GM10248 (cell line): ENCODE measurements around the gene KSR1.
"Not testable (repeated sequence)": the region's sequence is repeated elsewhere in the genome, so short reads cannot be mapped to it uniquely, and the experiment has no call there.

ENCODE experiments used
- CTCF ChIA-PET: fragments of 300-600 bp; sonication (Branson Sonifier 250); formaldehyde crosslinking; extraction: SDS; loops from one replicate; lab custom pipeline; 2021; ENCODE audit warnings: antibody characterized with exemption; lab: Yijun Ruan, JAX
- POLR2A ChIA-PET: fragments of 350-650 bp; sonication (Branson Sonifier 250); formaldehyde crosslinking; extraction: SDS; loops from one replicate; lab custom pipeline; 2020; ENCODE audit warnings: antibody characterized with exemption; lab: Yijun Ruan, JAX
- DNase-seq: peaks from one replicate; pipeline ENCODE4 v3.0.0; 2012; ENCODE audit errors: extremely low spot score
- TF ChIP-seq, protein P1 (sequence below): IDR thresholded peaks from 2 replicates; pipeline ENCODE4 v1.5.1; 2012; ENCODE audit warnings: mild to moderate bottlenecking, low read depth; ENCODE audit errors: extremely low read depth, missing control alignments, control extremely low read depth

Gene KSR1

DNA sequence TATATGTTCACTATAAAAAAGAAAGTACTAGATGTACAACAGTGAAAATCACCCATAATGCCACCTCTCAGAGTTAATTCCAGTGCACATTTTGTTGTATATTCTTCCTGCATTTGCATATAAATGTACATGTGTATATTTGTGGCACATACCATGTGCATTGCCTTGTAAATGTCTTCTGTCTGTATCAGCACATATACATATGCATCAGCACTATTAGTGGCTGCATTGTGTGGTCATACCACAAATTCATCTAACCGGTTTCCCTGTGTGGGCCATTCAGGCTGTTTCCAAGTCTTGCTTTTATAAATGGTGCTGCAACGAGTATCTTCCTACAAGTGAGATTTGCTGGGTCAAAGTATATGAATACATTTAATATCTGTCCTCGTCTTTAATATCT lies 6.5 kb downstream of the KSR1 start:
- TF ChIP-seq, protein P1, sequence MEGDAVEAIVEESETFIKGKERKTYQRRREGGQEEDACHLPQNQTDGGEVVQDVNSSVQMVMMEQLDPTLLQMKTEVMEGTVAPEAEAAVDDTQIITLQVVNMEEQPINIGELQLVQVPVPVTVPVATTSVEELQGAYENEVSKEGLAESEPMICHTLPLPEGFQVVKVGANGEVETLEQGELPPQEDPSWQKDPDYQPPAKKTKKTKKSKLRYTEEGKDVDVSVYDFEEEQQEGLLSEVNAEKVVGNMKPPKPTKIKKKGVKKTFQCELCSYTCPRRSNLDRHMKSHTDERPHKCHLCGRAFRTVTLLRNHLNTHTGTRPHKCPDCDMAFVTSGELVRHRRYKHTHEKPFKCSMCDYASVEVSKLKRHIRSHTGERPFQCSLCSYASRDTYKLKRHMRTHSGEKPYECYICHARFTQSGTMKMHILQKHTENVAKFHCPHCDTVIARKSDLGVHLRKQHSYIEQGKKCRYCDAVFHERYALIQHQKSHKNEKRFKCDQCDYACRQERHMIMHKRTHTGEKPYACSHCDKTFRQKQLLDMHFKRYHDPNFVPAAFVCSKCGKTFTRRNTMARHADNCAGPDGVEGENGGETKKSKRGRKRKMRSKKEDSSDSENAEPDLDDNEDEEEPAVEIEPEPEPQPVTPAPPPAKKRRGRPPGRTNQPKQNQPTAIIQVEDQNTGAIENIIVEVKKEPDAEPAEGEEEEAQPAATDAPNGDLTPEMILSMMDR = no peak
- ChIA-PET CTCF (no interaction called here), POLR2A (interaction anchor here (0.6 kb wide), 1 partner anchor 117 kb away, joined by 4 read pairs; no protein-coding TSS in a partner anchor)
- DNase-seq = no peak

DNA sequence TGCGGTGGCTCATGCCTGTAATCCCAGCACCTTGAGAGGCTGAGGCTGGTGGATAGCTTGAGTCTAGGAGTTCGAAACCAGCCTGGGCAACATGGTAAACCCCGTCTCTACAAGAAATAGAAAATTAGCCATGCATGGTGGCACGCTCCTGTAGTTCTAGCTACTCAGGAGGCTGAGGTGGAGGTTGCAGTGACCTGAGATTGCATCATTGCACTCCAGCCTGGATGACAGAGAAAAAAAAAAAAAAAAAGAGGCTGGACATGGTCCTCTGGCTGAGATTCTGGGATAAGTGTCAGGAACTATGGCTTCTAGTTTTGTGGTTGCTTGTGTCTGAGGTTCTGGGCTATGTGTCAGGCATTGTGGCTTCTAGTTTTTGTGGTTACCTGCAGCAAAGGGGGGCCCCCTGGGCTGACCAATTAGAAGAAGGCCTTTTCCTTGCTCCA lies 7.0 kb downstream of the KSR1 start:
- CTCF ChIA-PET = no interaction called here
- POLR2A ChIA-PET = interaction anchor here (0.6 kb wide), 1 partner anchor 117 kb away, joined by 4 read pairs; no protein-coding TSS in a partner anchor
- DNase-seq = no peak
- TF ChIP-seq, protein P1 = no peak

DNA sequence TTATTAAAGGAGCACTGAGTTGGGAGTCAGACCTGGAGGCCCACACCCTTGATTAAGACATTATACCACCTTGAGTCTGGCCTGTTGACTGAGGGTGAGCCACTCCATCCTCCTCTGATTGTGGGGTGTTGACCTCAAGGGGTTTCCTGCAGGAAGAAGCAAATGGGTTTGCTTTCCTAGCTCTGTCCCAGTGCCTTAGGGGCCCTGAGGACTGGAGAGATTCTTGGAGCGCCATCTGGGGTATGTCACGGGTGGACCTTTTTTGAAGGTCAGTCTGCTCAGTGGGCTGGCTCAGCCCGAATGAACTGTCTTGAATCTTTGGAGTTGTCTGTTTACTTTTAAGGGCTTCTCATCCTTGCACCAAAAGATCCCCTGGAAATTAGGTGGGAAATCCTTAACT lies 7.8 kb downstream of the KSR1 start:
- CTCF ChIA-PET = interaction anchor here (1.1 kb wide), 1 partner anchor 8 kb away, joined by 3 read pairs; the partner anchor contains the start of gene KSR1
- DNase-seq, POLR2A ChIA-PET: not testable (repeated sequence)

DNA sequence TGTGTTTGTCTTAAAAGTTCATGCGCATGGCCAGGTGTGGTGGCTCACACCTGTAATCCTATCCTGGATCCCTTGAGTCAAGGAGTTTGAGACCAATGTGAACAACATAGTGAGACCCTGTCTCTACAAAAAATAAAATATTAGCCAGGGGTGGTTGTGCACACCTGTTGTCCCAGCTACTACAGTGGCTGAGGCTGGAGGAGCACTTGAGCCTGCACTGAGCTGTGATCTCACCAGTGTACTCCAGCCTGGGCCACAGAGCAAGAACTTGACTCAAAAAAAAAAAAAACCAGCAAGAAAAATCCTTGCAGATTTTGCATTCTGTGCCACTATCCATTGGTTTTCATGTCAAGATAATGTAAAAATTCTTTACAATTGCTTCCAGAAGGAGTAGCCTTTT lies 8.2 kb downstream of the KSR1 start:
- ChIA-PET CTCF (interaction anchor here (1.0 to 1.1 kb wide), 2 partner anchors 8 to 54 kb away, joined by 3 read pairs; partner anchors contain the start of gene KSR1), POLR2A (no interaction called here)
- TF ChIP-seq, protein P1 = no peak
- DNase-seq = no peak

DNA sequence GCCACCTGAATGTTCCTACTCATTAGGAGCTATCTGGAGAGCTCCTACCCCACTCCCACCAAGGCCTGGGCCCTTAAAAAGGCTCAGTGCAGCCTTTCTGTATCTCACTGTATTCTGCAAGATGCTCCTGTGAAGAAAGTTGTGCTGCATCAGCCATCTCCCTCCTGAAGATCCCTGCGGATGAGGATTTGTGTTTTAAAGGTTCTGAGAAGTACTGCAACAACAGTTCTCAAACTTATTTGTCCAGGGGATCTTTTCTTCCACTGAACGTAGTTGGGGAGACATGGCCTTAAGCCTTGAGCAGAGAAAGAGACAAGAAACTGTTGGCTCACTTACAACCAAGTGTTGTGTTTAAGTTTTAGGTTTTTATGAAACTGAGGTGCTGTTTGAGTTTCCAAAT lies 9.6 kb downstream of the KSR1 start:
- ChIA-PET POLR2A (interaction anchor here (1.7 kb wide), 1 partner anchor 9 kb away, joined by 10 read pairs; the partner anchor contains the start of gene KSR1), CTCF (interaction anchor here (0.6 to 3.0 kb wide), 10 partner anchors 8 to 229 kb away, joined by 3 to 13 read pairs (median 3); partner anchors contain the start of gene KSR1)
- not testable (repeated sequence) for DNase-seq

DNA sequence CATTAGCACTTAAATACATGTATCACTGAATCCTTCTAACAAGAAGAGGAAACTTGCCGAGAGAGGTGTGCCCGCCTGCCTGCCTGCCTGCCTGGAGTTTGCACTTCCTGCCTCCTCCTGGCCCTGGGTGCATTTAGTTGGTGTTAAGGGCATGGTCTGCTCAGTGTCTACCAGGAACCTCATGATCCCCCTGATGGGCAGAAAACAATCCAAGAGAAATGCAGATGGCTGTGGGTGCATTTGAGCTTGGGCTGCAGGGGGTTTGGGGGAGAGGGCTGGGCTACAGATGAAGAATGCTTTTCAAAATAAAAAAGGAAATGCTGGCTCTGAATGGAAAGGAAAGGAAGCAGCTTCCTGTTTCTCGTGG lies 10.1 kb downstream of the KSR1 start:
- DNase-seq = no peak
- ChIA-PET CTCF (interaction anchor here (0.6 to 3.0 kb wide), 12 partner anchors 9 to 229 kb away, joined by 3 to 13 read pairs (median 3); partner anchors contain the start of gene KSR1), POLR2A (interaction anchor here (0.6 to 1.7 kb wide), 2 partner anchors 9 to 170 kb away, joined by 5 to 10 read pairs; partner anchors contain the start of gene KSR1)
- TF ChIP-seq, protein P1 = no peak

DNA sequence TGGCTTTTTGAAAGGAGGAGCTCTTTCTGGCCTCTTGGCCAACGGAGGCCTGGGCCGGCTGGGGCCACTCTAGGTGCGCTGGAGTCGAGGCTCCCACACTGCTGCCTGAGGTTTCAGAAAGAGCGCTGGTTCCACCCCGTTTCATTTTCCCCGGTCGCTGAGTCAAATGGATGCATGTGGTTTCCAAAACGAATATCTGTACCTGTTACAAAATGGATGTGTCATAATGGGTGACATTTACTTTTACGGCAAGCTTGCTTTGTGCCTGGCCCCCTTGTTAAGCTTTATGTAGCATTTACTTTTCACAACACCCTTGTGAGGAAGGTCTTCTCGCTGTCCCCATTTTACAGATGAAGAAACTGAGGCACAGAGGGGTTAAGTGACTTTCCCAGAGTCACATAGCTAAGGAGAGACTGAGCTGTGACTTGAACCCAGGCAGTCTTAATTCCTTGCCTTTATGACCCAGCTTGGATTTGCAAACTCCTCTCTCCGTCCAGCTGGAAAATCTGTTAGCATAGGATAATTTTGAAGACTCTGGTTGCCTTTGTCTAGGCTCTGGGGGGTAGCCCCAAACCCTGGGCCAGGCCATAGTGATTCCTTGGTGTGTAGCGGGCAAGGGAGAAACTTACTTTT lies 10.6 kb downstream of the KSR1 start:
- ChIA-PET POLR2A (interaction anchor here (0.6 to 1.7 kb wide), 3 partner anchors 10 to 171 kb away, joined by 3 to 10 read pairs (median 5); partner anchors contain the start of gene KSR1), CTCF (interaction anchor here (0.6 to 3.0 kb wide), 17 partner anchors 9 to 230 kb away, joined by 3 to 13 read pairs (median 3); partner anchors contain the start of gene KSR1)
- TF ChIP-seq, protein P1 = no peak

More for the DNA sequence above, 10.6 kb downstream of the KSR1 start:
- DNase-seq = peak; percentile 80
